ENCODE results near the gene AKR1E2. TPM values are rescaled to one million over a fixed set of nuclear protein-coding genes. Genes with fewer than 3 reads are reported as not detected.

The AKR1E2 gene
- total and polyA plus RNA-seq, 2 donors from 2014 or later: 1.8 to 5.8 TPM

DNA sequence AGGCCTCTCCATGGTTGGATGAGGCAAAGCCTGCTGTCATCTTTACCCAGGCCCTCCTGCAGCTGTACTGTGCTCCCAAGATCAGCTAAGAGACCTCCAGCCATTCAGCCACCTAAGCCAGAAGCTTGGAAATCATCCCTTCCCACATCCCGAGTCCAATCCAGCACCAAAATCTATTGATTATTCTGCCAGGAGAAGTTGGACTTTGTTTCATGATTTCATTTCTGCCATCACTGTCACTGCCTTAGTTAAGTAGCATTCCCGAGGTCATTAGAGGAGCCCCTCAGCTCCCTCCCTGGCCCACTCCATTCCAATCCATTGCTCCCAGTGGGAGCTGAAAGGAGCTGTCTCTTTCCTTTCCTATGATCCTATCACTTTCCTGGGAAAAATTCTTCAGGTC lies 14.1 kb downstream of the AKR1E2 start:
- H3K9me3 ChIP-seq (ENCODE audit: control insufficient read depth in 2 of 3, insufficient read depth in 1 of 3, low read length in 3 of 3): no peaks in the 10 kb centered on the region
- H3K27me3 ChIP-seq (ENCODE audit: control insufficient read depth, insufficient read depth, low read length): no peaks in the 10 kb centered on the region
- peaks cover 0 to 2% (median 0%) of the 10 kb centered on the region in 3 donors for H3K36me3 ChIP-seq (ENCODE audit: control insufficient read depth in 2 of 3, insufficient read depth in 3 of 3, low read length in 3 of 3)
- H3K27ac ChIP-seq (ENCODE audit: low read depth in 2 of 2, low read length in 2 of 2): no peak overlapping the region
- H3K4me3 ChIP-seq (ENCODE audit: low read length in 3 of 3): no peak overlapping the region
- no peak for DNase-seq
- H3K4me1 ChIP-seq (ENCODE audit: control insufficient read depth in 2 of 3, insufficient read depth in 2 of 3, low read depth in 1 of 3, low read length in 3 of 3): no peaks in the 10 kb centered on the region
- H3K9ac ChIP-seq (ENCODE audit: low read length in 3 of 3): no peak overlapping the region
- no peak for FAIRE-seq
- intact Hi-C loops (cut with DNase I): loop anchor here (10.0 kb wide), 1 partner anchor 265 kb away; no protein-coding TSS in a partner anchor
- TF ChIP-seq, protein P1, sequence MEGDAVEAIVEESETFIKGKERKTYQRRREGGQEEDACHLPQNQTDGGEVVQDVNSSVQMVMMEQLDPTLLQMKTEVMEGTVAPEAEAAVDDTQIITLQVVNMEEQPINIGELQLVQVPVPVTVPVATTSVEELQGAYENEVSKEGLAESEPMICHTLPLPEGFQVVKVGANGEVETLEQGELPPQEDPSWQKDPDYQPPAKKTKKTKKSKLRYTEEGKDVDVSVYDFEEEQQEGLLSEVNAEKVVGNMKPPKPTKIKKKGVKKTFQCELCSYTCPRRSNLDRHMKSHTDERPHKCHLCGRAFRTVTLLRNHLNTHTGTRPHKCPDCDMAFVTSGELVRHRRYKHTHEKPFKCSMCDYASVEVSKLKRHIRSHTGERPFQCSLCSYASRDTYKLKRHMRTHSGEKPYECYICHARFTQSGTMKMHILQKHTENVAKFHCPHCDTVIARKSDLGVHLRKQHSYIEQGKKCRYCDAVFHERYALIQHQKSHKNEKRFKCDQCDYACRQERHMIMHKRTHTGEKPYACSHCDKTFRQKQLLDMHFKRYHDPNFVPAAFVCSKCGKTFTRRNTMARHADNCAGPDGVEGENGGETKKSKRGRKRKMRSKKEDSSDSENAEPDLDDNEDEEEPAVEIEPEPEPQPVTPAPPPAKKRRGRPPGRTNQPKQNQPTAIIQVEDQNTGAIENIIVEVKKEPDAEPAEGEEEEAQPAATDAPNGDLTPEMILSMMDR (IDR thresholded peaks at IDR 0.05; ENCODE audit: borderline replicate concordance, extremely low read depth, insufficient read depth): no peak

DNA sequence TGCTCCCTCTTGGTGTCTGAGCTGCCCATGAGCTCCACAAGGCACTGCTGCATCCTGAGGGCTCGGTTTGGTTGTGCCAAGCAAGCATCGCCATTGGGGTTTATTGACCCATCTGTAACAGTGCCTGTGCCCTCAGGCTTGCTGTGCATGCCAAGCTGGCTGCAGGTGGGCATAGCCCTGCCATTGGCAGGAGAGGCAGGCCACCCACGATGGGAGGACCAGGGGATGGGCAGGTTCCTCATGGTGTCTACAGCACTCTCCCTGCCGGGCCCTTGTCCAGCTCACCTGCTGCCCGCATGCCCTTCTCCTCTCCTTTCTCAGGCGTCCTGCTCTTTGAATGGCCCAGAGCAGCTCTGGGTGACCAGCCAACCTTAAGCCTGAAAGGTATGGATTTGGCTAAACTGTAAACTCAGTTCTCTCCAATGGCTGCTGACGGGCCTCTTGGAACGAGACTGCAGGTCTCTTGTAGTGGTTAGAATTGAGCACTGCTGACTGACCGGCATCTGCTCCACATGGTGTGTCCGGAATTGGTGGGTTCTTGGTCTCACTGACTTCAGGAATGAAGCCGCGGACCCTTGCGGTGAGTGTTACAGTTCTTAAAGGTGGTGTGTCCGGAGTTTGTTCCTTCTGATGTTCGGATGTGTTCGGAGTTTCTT lies 17.6 kb downstream of the AKR1E2 start:
- FAIRE-seq (no peak), DNase-seq (no peak)
- H3K4me1 ChIP-seq (ENCODE audit: control insufficient read depth in 2 of 3, insufficient read depth in 2 of 3, low read depth in 1 of 3, low read length in 3 of 3): no peaks in the 10 kb centered on the region
- H3K36me3 ChIP-seq (ENCODE audit: control insufficient read depth in 2 of 3, insufficient read depth in 3 of 3, low read length in 3 of 3): no peaks in the 10 kb centered on the region
- TF ChIP-seq, protein P1 (IDR thresholded peaks at IDR 0.05; ENCODE audit: borderline replicate concordance, extremely low read depth, insufficient read depth): no peak
- intact Hi-C loops (cut with DNase I): loop anchor here (10.0 kb wide), 1 partner anchor 261 kb away; no protein-coding TSS in a partner anchor
- H3K4me3 ChIP-seq (ENCODE audit: low read length in 3 of 3): no peak overlapping the region
- no peak overlapping the region for H3K27ac ChIP-seq (ENCODE audit: low read depth in 2 of 2, low read length in 2 of 2)
- no peak overlapping the region for H3K9ac ChIP-seq (ENCODE audit: low read length in 3 of 3)
- no peaks in the 10 kb centered on the region for H3K27me3 ChIP-seq (ENCODE audit: control insufficient read depth, insufficient read depth, low read length)
- no peaks in the 10 kb centered on the region for H3K9me3 ChIP-seq (ENCODE audit: control insufficient read depth in 2 of 3, insufficient read depth in 1 of 3, low read length in 3 of 3)

DNA sequence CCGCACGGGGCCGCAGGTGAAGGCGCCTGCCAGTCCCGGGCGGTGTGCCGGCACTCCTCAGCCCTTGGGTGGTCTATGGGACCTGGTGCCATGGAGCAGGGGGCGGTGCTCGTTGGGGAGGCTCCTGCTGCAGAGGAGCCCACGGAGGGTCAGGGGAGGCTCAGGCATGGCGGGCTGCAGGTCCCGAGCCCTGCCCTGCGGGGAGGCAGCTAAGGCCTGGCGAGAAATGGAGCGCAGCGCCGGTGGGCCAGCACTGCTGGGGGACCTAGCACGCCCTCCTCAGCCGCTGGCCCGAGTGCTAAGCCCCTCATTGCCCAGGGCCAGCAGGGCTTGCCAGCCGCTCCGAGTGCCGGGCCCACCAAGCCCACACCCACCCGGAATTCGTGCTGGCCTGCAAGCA lies 18.9 kb downstream of the AKR1E2 start:
- TF ChIP-seq, protein P1 (IDR thresholded peaks at IDR 0.05; ENCODE audit: borderline replicate concordance, extremely low read depth, insufficient read depth): no peak
- DNase-seq (no peak), FAIRE-seq (no peak)
- Histone ChIP-seq H3K27me3 (ENCODE audit: control insufficient read depth, insufficient read depth, low read length) (no peaks in the 10 kb centered on the region), H3K9me3 (ENCODE audit: control insufficient read depth in 2 of 3, insufficient read depth in 1 of 3, low read length in 3 of 3) (no peaks in the 10 kb centered on the region), H3K36me3 (ENCODE audit: control insufficient read depth in 2 of 3, insufficient read depth in 3 of 3, low read length in 3 of 3) (no peaks in the 10 kb centered on the region), H3K4me3 (ENCODE audit: low read length in 3 of 3) (no peak overlapping the region), H3K4me1 (ENCODE audit: control insufficient read depth in 2 of 3, insufficient read depth in 2 of 3, low read depth in 1 of 3, low read length in 3 of 3) (peaks cover 0 to 4% (median 0%) of the 10 kb centered on the region in 3 donors), H3K27ac (ENCODE audit: low read depth in 2 of 2, low read length in 2 of 2) (no peak overlapping the region), H3K9ac (ENCODE audit: low read length in 3 of 3) (no peak overlapping the region)
- intact Hi-C loops (cut with DNase I): loop anchor here (10.0 kb wide), 1 partner anchor 260 kb away; no protein-coding TSS in a partner anchor
